ENCODE measurements around the gene CPED1.

The CPED1 gene

DNA sequence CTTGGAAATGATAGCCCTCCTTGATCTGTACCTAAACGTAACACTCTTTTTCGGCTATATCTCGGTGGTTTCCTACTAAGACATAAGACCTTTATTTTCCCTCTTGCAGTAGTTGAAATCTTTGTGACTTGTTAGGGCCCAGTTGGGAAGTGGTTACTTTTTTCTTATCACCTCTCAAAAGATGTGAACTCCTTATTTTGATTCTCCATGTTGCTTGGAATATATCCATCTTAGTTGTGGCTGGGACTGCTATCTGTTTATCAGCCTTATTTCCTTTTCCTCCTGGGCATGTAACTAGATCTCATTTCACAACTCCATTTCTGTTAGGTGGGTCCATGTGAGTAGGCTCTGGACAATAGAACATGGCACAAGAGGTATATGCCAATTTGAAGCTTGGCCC, 4.1 kb upstream of the CPED1 start:
- DNase-seq (ENCODE audit: low spot score): no peak

DNA sequence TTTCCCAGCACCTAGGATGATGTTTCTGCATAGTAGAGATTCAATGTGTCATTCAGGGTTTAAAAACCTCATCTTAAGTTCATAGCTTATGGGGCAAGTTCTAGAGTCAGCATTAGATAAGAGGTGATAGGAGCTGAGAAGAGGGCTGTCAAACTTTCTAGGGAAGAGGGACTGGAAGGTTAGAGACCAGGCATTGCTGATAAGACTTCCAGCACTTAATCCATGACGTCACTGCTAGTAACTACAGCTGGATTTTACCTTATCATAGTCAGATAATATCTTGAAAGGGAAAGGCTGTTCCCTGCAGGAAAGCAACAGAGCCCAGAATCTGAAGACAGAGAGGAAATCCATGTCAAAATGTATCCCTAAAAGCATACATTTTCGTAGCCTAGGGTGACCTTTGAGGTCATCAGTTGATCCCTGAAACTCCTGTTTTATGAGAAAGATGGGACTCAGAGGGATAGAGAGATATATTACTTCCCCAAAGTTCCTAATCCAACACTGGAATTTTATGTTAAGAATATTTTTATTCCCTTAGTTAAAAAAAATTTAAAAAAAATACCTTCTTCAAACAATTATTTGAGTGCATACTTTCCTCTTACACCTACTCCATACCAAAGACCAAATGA, 3.3 kb upstream of the CPED1 start:
- Histone ChIP-seq H3K9me3 (ENCODE audit: severe bottlenecking) (no peaks in the 10 kb centered on the region), H3K4me3 (ENCODE audit: severe bottlenecking) (no peak overlapping the region), H3K4me1 (ENCODE audit: insufficient read depth, poor library complexity, severe bottlenecking) (peaks cover 8% of the 10 kb centered on the region), H3K27ac (ENCODE audit: poor library complexity, severe bottlenecking) (no peak overlapping the region), H3K27me3 (ENCODE audit: insufficient read depth, poor library complexity, severe bottlenecking) (no peaks in the 10 kb centered on the region), H3K36me3 (ENCODE audit: low read depth) (no peaks in the 10 kb centered on the region)
- DNase-seq (ENCODE audit: low spot score) (no peak), ATAC-seq (ENCODE audit: low read depth) (no peak)
- TF ChIP-seq, protein P1, sequence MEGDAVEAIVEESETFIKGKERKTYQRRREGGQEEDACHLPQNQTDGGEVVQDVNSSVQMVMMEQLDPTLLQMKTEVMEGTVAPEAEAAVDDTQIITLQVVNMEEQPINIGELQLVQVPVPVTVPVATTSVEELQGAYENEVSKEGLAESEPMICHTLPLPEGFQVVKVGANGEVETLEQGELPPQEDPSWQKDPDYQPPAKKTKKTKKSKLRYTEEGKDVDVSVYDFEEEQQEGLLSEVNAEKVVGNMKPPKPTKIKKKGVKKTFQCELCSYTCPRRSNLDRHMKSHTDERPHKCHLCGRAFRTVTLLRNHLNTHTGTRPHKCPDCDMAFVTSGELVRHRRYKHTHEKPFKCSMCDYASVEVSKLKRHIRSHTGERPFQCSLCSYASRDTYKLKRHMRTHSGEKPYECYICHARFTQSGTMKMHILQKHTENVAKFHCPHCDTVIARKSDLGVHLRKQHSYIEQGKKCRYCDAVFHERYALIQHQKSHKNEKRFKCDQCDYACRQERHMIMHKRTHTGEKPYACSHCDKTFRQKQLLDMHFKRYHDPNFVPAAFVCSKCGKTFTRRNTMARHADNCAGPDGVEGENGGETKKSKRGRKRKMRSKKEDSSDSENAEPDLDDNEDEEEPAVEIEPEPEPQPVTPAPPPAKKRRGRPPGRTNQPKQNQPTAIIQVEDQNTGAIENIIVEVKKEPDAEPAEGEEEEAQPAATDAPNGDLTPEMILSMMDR (IDR thresholded peaks at IDR 0.05; ENCODE audit: poor library complexity, severe bottlenecking): no peak

More for the DNA sequence above, 4.1 kb upstream of the CPED1 start:
- no peak overlapping the region for H3K27ac ChIP-seq (ENCODE audit: poor library complexity, severe bottlenecking)
- H3K27me3 ChIP-seq (ENCODE audit: insufficient read depth, poor library complexity, severe bottlenecking): no peaks in the 10 kb centered on the region
- H3K36me3 ChIP-seq (ENCODE audit: low read depth): no peaks in the 10 kb centered on the region
- H3K4me3 ChIP-seq (ENCODE audit: severe bottlenecking): no peak overlapping the region
- no peak for ATAC-seq (ENCODE audit: low read depth)
- TF ChIP-seq, protein P1 (IDR thresholded peaks at IDR 0.05; ENCODE audit: poor library complexity, severe bottlenecking): no peak
- peaks cover 8% of the 10 kb centered on the region for H3K4me1 ChIP-seq (ENCODE audit: insufficient read depth, poor library complexity, severe bottlenecking)
- H3K9me3 ChIP-seq (ENCODE audit: severe bottlenecking): no peaks in the 10 kb centered on the region

DNA sequence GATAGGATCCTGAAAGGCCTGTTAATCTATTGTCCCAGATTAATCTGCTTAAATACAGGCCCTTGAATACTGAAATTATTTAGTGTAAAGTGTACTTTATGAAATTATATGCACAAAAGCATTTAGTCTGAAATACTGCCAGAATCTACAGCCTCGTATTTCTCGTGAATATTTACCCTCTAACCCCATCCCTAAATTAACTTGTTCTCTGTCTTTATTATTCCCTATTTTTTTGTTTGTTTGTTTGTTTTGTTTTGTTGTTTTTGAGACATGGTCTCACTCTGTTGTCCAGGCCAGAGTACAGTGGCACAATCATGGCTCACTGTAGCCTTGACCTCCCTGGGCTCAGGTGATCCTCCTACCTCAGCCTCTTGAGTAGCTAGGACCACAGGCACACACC, 2.7 kb upstream of the CPED1 start:
- Histone ChIP-seq H3K36me3 (ENCODE audit: low read depth) (no peaks in the 10 kb centered on the region), H3K27me3 (ENCODE audit: insufficient read depth, poor library complexity, severe bottlenecking) (no peaks in the 10 kb centered on the region), H3K4me3 (ENCODE audit: severe bottlenecking) (no peak overlapping the region), H3K9me3 (ENCODE audit: severe bottlenecking) (no peaks in the 10 kb centered on the region), H3K4me1 (ENCODE audit: insufficient read depth, poor library complexity, severe bottlenecking) (peaks cover 8% of the 10 kb centered on the region), H3K27ac (ENCODE audit: poor library complexity, severe bottlenecking) (no peak overlapping the region)
- no peak for ATAC-seq (ENCODE audit: low read depth)
- DNase-seq (ENCODE audit: low spot score): no peak
- TF ChIP-seq, protein P1 (IDR thresholded peaks at IDR 0.05; ENCODE audit: poor library complexity, severe bottlenecking): no peak

DNA sequence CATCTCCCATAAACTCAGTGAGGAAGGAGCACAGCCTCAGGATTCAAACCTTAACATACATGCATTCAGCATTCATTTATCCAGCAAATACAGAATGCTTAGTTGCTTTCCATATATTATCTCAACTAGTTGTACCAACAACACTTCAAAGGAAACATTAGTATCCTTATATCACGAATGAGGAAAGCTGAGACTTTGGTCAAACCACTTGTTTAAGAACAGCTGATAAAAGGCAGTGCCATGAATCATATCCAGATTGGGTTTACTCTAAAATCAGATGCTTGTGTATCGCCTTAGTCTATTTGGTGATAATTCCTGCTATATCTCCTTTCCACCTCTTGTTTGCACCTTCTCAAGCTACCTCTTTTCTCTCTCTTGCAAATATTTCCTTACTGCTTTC, 1.9 kb upstream of the CPED1 start:
- Histone ChIP-seq H3K4me3 (ENCODE audit: severe bottlenecking) (no peak overlapping the region), H3K4me1 (ENCODE audit: insufficient read depth, poor library complexity, severe bottlenecking) (peaks cover 14% of the 10 kb centered on the region), H3K27me3 (ENCODE audit: insufficient read depth, poor library complexity, severe bottlenecking) (no peaks in the 10 kb centered on the region), H3K36me3 (ENCODE audit: low read depth) (no peaks in the 10 kb centered on the region), H3K27ac (ENCODE audit: poor library complexity, severe bottlenecking) (no peak overlapping the region), H3K9me3 (ENCODE audit: severe bottlenecking) (no peaks in the 10 kb centered on the region)
- ATAC-seq (ENCODE audit: low read depth) (no peak), DNase-seq (ENCODE audit: low spot score) (no peak)
- TF ChIP-seq, protein P1 (IDR thresholded peaks at IDR 0.05; ENCODE audit: poor library complexity, severe bottlenecking): no peak

DNA sequence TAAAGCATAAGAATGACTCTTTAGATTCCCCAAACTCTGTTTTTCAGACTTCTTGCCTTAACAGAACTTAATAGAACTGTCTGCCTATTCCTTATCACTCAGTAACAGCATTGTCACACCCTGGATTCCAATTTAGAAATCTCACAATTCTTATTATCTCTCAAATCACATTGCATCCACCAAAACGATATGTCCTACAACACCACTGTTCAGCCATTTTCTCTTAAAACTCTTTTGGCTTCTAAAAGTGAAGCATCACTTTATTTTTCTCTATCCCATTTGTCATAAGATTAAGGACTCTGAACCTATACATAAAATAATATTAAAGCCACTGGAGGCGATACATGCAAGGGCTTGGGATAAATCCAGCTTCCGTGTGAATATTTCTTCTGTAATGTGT, 1.2 kb upstream of the CPED1 start:
- DNase-seq (ENCODE audit: low spot score) (no peak), ATAC-seq (ENCODE audit: low read depth) (no peak)
- Histone ChIP-seq H3K36me3 (ENCODE audit: low read depth) (no peaks in the 10 kb centered on the region), H3K27ac (ENCODE audit: poor library complexity, severe bottlenecking) (no peak overlapping the region), H3K4me3 (ENCODE audit: severe bottlenecking) (no peak overlapping the region), H3K27me3 (ENCODE audit: insufficient read depth, poor library complexity, severe bottlenecking) (no peaks in the 10 kb centered on the region), H3K9me3 (ENCODE audit: severe bottlenecking) (no peaks in the 10 kb centered on the region), H3K4me1 (ENCODE audit: insufficient read depth, poor library complexity, severe bottlenecking) (peaks cover 15% of the 10 kb centered on the region)
- TF ChIP-seq, protein P1 (IDR thresholded peaks at IDR 0.05; ENCODE audit: poor library complexity, severe bottlenecking): no peak

Data from RWPE2 (cell line).